Medulla oblongata (tissue), 1 donor: Measurements from ENCODE around the gene MAPK1.
A peak's percentile ranks its signal among the peaks of the same experiment; 100 is the strongest.
"Not testable (repeated sequence)": the region's sequence is repeated elsewhere in the genome, so short reads cannot be mapped to it uniquely, and the experiment has no call there.

ENCODE experiments used
- DNase-seq: peaks from one replicate; pipeline ENCODE4 v3.0.0-alpha.2; 2015; ENCODE audit errors: extremely low spot score

MAPK1 gene

GRCh38 chr22:21845558-21846453 is 21.6 kb downstream of the MAPK1 start:
- no peak for DNase-seq

DNA sequence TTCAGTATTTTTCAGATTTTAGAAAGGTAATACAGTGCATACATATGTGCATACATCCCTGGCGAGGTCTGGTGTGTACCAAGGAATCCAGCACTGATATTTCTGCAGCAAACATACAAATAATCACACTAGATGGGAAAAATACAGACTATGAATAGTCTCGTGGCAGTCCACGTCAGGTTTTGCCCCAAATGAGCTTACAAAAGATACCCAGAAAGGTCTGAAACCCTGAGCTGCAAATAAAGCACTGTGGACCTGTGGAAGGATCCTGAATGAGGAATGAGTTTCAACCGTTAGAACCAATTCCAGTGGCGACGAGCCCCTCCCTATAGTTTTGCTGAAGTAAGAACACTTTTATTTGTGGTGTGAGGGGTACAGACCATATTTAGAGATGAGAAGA is 24.5 kb downstream of the MAPK1 start:
- no peak for DNase-seq

- DNase-seq: no peak
Observed at GRCh38 chr22:21841422-21841821, 26.0 kb downstream of the MAPK1 start.

DNA sequence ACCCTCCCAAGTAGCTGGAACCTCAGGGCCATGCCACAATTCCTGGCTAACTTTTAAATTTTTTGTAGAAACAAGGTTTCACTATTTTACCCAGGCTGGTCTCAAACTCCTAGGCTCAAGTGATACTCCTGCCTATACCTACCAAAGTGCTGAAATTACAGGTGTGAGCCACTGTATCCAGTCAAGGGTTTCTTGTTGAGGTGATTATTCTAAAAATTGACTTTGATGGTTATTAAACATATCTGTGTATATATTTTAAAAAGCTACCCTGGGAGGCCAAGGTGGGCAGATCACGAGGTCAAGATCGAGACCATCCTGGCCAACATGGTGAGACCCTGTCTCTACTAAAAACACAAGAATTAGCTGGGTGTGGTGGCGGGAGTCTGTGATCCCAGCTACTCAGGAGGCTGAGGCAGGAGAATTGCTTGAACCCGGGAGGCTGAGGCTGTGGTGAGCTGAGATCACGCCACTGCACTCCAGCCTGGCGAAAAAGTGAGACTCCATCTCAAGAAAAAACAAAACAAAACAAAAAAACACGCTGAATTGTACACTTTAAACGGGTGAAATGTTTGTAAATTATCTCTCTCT is 27.1 kb downstream of the MAPK1 start:
- DNase-seq: no peak

DNA sequence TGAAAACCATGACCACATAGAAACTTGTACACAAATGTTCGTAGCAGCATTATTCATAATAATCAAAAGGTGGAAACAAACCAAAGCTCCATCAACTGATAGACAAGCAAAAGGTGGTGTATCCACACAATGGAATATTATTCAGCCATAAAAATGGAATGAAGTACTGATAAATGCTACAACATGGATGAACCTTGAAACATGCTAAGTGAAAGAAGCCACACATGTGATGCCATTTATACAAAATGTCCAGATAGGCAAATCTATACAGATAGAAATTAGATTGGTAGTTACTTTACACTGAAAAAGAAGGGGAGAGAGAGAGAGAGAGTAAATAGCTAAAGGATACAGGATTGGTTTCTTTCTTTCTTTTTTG is 27.7 kb downstream of the MAPK1 start:
- DNase-seq: no peak

GRCh38 chr22:21839104-21839764 is 28.2 kb downstream of the MAPK1 start:
- not testable (repeated sequence) for DNase-seq

GRCh38 chr22:21837248-21837979 is 30.0 kb downstream of the MAPK1 start:
- peak; percentile 41 for DNase-seq

DNA sequence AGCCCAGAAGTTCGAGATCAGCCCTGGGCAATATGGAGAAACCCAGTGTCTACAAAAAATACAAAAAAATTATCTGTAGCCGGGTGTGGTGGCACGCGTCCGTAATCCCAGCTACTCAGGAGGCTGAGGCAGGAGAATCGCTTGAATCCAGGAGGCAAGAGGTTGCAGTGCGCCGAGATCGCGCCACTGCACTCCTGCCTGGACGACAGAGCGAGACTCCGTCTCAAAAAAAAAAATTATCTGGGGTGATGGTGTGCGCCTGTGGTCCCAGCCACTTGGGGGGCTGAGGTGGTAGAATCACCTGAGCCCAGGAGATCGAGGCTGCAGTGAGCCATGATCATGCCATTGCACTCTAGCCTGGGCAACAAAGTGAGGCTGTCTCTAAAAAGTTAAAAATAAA is 31.0 kb downstream of the MAPK1 start:
- not testable (repeated sequence) for DNase-seq

DNA sequence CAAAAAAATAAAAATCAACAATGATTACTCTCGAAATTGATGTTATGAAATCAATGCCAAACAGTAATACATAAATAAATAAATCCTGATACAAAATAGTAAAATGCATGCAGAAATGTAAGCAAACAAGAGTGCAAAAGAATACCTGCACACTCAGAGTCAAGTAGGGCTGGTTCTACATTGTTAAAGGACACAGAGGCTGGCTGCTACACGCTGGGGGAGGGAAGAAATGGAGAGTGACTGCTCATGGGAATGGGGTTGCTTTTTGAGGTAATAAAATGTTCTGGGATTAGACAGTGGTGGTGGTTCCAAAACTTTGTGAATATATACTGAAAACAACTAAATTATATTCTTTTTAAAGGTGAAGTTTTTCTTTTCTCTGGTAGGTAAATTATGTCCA is 32.1 kb downstream of the MAPK1 start:
- DNase-seq: no peak

DNA sequence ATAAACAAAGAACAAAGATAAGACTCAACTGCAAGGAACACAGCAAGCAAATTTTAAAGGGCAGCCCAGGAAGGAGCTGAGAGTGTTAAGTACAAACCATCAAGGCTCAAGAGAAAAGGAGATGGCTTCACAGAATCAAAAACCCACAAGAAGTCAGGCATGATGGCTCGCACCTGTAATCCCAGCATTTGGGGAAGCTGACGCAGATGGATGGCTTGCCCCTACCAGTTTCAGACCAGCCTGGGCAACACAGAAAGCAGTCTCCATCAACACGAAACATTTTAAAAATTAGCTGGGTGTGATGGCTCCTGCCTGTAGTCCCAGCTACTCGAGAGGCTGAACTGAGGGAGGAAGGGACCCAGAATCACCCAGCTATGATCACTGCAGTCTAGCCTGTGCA is 32.6 kb downstream of the MAPK1 start:
- no peak for DNase-seq

DNA sequence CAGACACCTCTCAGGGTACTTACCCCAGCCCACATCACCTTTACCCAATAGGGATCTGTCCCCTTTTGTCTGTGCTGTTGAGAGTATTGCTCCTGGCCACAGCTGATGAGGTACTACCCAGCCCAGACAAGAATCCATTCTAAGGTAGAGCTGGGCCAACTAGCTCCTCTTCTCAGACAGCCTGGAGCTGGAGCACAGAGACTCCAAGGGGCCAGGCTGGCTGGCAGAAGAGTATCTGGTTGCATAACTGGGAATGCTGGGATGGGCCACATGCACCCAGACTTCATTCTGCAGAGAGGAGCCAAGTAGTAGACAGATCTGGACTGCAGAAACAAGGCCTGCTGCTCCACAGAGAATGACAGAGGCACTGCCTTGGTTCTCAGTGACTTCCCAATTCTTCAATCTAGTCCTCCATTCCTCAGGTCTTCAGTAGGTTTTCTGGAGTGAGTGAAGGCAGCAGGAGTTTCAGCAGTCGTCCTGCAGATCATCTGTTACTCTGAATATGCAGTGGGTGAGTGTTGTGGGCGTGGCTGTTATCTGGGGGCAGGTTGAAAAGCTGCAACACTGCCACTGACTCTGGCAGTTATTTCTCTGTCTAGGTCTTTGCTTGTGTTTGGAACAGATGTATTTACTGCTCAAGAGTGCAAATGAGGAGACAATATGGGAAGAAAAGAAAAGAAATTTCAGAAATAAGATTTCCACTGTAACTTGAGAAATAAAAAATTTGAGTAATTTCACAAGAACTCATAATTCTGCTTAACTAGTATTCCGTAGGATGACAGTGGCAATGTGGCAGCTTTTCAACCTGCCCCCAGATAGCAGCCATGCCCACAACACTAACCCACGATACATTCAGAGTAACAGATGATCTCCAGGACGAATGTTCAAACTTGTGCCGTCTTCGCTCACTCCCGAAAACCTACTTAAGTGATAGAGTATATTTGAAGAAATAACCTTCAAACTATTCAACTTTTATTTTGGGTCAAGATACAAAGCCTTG is 34.9 kb downstream of the MAPK1 start:
- DNase-seq: no peak

- DNase-seq: no peak
Observed at GRCh38 chr22:21829523-21829922, 37.9 kb downstream of the MAPK1 start.

DNA sequence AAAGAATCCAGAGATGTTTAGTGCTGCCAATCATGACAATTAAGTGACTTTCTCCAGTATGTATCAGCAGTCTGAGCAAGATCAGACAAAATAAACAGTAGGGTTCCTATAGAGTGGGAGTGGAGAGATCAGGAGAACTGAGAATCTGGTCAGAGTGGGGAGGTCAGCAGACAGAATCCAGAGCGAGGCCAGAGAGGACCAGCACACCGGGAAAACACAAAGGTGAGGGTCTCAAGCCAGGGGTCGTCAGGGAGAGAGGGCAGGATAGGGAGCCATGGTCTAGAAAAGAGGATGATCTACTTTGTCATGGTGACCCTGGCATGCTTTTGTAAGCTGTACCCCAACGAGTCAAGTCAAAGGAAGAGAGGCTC is 39.2 kb downstream of the MAPK1 start:
- no peak for DNase-seq

- DNase-seq: no peak
Observed at GRCh38 chr22:21827628-21828267, 39.7 kb downstream of the MAPK1 start.

DNA sequence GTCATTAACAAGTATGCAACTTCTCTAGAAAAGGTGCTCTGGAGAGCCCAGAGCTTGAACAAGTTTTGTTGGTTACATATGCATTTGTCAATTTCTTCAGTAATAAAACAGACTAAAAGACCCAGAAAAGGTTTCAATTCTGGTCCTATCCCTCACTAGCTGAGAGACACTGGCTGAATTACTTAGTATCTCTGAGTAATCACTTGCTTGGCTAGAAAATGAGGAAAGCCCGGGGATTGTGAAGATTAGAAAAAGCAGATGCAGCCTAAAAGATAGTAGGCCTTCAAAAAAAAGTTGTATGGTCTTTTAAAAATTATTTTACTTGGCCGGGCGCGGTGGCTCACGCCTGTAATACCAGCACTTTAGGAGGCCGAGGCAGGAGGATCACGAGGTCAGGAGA is 41.2 kb downstream of the MAPK1 start:
- DNase-seq: no peak

GRCh38 chr22:21824962-21825361 is 42.5 kb downstream of the MAPK1 start:
- DNase-seq: not testable (repeated sequence)

DNA sequence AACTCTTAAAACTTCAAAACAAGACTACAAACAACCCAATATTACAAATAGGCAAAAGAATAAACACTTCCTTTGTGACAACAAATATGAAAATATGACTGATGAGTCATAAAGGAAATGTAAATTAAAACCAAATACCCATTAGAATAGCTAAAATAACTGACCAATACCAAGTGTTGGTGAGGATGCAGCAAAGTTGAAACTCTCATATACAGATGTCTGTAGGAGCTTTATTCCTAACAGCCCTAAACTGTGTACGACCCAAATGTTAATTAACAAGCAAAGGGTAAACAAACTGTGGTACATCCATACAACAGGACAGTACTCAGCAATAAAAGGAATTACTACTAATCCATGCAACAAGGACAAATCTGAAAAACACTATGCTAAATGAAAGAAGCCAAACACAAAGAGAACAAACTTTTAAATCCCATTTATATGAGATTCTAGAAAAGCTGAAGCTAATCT is 43.0 kb downstream of the MAPK1 start:
- DNase-seq: no peak

GRCh38 chr22:21823740-21824444 is 43.6 kb downstream of the MAPK1 start:
- no peak for DNase-seq

GRCh38 chr22:21819183-21819770 is 48.2 kb downstream of the MAPK1 start:
- no peak for DNase-seq
